K562 (cell line): ENCODE data around the gene RYR3.

Experiments used
- CTCF ChIP-seq, 3 experiments: IDR thresholded peaks in 2 of 3; conservative IDR thresholded peaks in 1 of 3; 2 replicates each; pipeline ENCODE4 v1.5.1; 2011 to 2012; ENCODE audit warnings: low read length in 3 of 3, mild to moderate bottlenecking in 3 of 3, control low read depth in 2 of 3, improper control_type of control experiment in 1 of 3, inconsistent platforms in 1 of 3, low read depth in 1 of 3, mixed read lengths in 1 of 3, moderate library complexity in 1 of 3; ENCODE audit not compliant: insufficient read depth in 2 of 3
- EZH2 ChIP-seq: IDR thresholded peaks from 2 replicates; pipeline ENCODE4 v1.6.1; 2012; ENCODE audit warnings: low read depth, mild to moderate bottlenecking, inconsistent platforms, low read length, borderline replicate concordance
- REST ChIP-seq, 2 experiments: fragments of 450-650 bp; formaldehyde crosslinking in 1 of 2; IDR thresholded peaks; 2 replicates each; pipeline versions ENCODE4 v1.4.0 to v1.6.1; 2014 to 2020; ENCODE audit warnings: mild to moderate bottlenecking in 2 of 2, borderline replicate concordance in 1 of 2, low read depth in 1 of 2
- SIN3A ChIP-seq, 2 experiments: fragments of 150-350 bp in 1 of 2; IDR thresholded peaks; 2 replicates each; pipeline ENCODE4 v1.6.1; 2011 to 2016; ENCODE audit warnings: borderline replicate concordance in 2 of 2, low read depth in 2 of 2, low read length in 2 of 2, mild to moderate bottlenecking in 2 of 2, moderate library complexity in 2 of 2; ENCODE audit not compliant: control insufficient read depth in 1 of 2
- SPI1 ChIP-seq: IDR thresholded peaks from 2 replicates; pipeline ENCODE4 v1.6.1; 2011; ENCODE audit warnings: low read depth, low read length, control low read depth, borderline replicate concordance
- ZBTB1 ChIP-seq: sonication (generic); formaldehyde crosslinking; IDR thresholded peaks from 2 replicates; pipeline ENCODE4 v1.8.1; 2023; ENCODE audit warnings: missing genetic modification reagents, low read depth, mild to moderate bottlenecking, borderline replicate concordance

GRCh38 chr15:33277689-33278088 lies 33.1 kb upstream of the RYR3 start:
- TF ChIP-seq SPI1 (no peak), CTCF (IDR thresholded peaks at IDR 0.05 in 2 of 3, conservative IDR thresholded peaks at IDR 0.05 in 1 of 3; ENCODE audit: insufficient read depth in 2 of 3, low read depth in 1 of 3, low read length in 3 of 3) (no peak), ZBTB1 (CRISPR knock-in tag) (no peak), SIN3A (IDR thresholded peaks at IDR 0.05; ENCODE audit: borderline replicate concordance in 2 of 2, control insufficient read depth in 1 of 2, low read depth in 2 of 2, low read length in 2 of 2) (no peak), EZH2 (no peak), REST (IDR thresholded peaks at IDR 0.05; ENCODE audit: borderline replicate concordance) (no peak), REST (CRISPR knock-in tag; IDR thresholded peaks at IDR 0.05; ENCODE audit: low read depth) (no peak)
